AG10803 (cell line): Measurements from ENCODE around the gene PRKCB.

Source experiments
- DNase-seq: peaks from one replicate; pipeline ENCODE4 v3.0.0; 2010; ENCODE audit warnings: low read depth
- H3K4me3 ChIP-seq: 2 replicates; pipeline ENCODE4 v1.5.1; 2011; ENCODE audit warnings: mild to moderate bottlenecking, low read length, control low read depth
- TF ChIP-seq, protein P1 (sequence below): conservative IDR thresholded peaks from 2 replicates; pipeline ENCODE4 v1.5.1; 2011; ENCODE audit warnings: mild to moderate bottlenecking, low read length, control low read depth, inconsistent platforms

PRKCB gene

DNA sequence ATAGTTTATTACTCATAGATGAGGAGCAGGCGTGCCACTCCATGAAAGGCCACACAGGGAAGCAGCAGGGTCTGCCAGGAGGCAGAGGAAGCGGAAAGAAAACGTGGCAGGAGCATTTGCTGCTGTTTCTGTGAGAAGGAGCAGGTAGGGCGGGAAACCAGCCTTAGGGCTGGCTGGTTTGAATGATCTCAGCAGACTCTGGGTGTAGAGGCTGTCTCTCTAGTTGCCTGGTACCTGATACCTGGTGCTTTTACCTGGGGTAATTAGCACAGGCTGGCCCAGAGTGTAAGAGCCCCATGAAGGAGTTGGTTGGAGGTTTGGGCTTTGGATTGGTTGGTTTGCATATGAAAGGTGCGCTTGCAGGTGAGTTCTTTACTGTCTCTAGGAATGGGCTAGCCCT lies 215.3 kb downstream of the PRKCB start:
- TF ChIP-seq, protein P1, sequence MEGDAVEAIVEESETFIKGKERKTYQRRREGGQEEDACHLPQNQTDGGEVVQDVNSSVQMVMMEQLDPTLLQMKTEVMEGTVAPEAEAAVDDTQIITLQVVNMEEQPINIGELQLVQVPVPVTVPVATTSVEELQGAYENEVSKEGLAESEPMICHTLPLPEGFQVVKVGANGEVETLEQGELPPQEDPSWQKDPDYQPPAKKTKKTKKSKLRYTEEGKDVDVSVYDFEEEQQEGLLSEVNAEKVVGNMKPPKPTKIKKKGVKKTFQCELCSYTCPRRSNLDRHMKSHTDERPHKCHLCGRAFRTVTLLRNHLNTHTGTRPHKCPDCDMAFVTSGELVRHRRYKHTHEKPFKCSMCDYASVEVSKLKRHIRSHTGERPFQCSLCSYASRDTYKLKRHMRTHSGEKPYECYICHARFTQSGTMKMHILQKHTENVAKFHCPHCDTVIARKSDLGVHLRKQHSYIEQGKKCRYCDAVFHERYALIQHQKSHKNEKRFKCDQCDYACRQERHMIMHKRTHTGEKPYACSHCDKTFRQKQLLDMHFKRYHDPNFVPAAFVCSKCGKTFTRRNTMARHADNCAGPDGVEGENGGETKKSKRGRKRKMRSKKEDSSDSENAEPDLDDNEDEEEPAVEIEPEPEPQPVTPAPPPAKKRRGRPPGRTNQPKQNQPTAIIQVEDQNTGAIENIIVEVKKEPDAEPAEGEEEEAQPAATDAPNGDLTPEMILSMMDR, result no peak
- no peak for DNase-seq
- no peak overlapping the region for H3K4me3 ChIP-seq

DNA sequence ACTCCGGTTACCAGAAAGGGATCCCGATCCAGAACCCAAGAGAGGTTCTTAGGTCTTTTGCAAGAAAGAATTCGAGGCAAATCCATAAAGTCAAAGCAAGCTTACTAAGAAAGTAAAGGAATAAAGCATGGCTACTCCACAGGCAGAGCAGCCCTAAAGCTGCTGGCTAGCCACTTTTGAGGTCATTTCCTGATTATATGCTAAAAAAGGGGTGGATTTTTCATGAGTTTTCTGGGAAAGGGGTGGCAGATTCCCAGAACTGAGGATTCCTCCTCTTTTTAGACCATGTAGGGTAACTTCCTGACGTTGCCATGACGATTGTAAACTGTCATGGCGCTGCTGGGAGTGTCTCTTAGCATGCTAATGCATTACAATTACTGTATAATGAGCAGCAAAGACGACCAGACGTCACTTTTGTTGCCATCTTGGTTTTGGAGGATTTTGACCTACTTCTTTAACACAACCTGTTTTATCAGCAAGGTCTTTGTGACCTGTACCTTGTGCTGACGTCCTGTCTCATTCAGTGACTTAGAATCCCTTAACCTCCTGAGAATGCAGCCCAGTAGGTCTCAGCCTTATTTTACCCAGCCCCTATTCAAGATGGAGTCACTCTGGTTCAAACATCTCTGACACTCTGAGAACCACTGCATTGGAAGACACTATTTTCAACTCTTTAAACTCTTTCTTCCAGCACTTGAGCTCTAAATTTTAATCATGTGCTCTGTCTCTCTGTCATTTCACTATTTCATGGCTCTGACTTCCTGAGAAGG lies 216.7 kb downstream of the PRKCB start:
- no peak overlapping the region for H3K4me3 ChIP-seq
- DNase-seq, result no peak
- TF ChIP-seq, protein P1, result no peak

DNA sequence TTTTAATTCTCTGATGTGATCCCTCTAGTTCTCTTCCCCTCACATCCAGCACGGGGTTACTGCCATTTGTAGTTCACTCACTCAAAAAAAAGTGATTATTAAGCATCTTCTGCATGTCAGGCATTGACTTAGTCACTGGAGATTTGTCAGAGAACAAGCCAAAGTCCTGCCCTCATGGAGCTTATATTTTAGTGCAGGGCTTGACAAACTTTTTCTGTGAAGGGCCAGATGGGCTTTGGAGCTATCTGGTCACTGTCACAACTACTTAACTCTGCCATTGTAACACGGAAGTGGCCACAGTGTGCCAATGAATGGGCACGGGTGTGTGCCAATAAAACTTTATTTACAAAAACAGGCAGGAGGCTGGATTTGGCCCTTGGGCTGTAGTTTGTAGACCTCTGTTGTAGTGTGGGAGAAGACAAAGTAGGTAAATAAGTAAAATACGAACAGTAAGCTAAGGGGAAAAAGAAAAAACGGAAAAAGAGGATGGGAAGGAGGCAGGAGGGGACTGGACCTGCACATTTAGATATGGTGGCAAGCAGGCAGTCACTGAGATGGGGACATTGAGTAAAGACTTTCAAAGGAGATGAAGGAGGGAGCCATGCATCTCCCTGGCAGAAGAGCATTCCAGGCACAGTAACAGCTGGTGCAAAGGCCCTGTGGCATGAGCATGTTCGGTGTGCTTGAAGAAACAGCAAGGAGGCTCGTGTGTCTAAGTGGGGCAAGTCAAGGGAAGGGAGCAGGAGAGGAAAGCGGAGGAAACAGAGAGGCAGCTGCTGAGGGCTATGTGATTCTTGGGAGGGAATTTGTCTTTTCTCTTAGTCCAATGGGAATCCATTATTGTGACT lies 217.5 kb downstream of the PRKCB start:
- TF ChIP-seq, protein P1, result no peak
- no peak overlapping the region for H3K4me3 ChIP-seq
- no peak for DNase-seq

DNA sequence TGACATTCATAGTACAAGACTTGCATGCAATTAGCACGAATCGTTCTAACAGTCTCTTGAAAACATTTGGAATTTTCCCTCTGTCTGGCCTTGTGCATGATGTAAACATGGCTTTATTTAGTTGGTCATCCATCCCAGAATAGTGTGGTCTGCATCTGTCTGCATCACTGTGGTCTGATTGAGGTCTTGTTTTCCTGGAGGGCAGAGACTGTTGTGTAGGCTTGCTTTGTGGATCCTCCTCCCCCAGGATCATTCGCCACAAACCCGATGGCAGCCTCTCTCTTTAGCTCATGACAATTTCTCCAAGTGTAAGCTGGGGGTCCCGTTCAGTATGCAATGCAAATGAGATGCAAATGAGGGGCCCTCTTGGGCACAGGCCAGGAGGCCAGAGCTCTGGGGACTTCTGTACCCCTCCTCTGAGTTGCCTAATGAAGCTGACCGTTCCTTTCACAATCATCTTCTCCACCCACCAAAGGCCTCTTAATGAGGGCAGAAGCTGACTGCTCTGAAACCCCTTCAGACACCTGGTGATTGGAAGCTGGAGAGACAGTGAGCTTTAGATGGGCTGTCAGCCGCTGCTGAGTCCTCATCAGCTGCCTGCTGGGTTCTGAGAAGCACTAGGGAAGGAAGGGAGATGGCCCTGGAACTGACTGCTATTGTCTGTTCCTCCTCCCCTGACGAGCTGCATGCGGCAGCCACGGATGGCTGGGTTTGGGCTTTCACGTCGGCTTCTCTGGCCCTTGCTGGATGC lies 219.1 kb downstream of the PRKCB start:
- no peak overlapping the region for H3K4me3 ChIP-seq
- TF ChIP-seq, protein P1, result no peak
- DNase-seq, result no peak

DNA sequence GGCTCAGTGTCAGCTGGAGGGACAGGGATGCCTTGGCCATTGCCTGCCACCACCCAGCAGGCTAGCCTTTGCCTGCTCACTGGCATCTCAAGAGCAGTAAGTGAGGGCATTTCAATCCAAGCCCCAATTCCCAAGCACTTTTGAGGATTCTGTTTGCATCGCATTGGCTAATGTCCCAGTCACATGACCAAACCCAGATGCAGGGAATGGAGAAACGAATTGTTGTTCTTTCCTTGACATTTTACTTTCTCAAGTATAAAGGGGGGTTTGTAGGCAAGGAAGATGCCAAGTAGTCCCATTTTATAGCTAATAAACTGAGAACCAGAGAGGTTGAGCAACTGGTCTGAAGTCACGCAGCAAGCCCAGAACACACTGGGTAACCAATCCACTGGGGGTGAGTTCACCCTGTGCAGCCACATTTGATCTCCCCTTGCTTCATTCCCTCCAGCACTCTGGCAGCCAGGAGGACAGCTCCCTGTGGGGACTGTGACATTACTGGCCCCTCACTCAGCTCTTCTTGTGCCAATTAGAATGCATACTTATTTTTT lies 226.6 kb downstream of the PRKCB start:
- no peak for DNase-seq
- TF ChIP-seq, protein P1, result no peak
- H3K4me3 ChIP-seq, result no peak overlapping the region

DNA sequence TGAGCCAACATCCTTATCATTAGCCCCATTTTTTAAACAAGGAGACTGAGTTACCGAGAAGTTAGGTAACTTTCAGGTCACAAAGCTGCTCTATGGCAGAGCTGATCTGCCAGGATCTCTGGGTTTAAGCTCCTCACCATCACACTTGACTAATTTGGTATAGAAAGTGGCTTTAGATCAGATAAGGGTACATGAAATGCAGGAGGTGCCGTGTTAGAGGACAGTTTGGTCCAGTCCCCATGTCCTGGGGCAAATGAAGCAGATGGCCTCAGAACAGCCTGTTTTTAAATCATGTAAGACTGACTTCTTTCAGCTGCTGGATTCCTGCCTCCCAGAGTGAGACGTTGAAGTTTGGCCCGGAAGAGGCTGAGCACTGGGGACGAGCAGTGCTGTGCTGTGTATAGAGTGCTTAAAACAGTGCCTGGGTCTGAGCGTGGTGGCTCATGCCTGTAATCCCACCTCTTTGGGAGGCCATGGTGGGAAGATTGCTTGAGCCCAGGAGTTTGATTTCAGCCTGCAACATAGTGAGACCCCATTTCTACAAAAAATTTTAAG lies 233.3 kb downstream of the PRKCB start:
- no peak overlapping the region for H3K4me3 ChIP-seq
- DNase-seq, result no peak
- TF ChIP-seq, protein P1, result no peak
